Esophagus muscularis mucosa (tissue), 3 donors: ENCODE results near the gene DSCAM.

Experiments
- CTCF ChIP-seq, 3 experiments: fragments of 200-600 bp in 2 of 3; fragments of 450-650 bp in 1 of 3; sonication (generic) in 2 of 3; IDR thresholded peaks; one replicate each; pipeline ENCODE4 v1.5.1; 2017 to 2019; ENCODE audit warnings: antibody characterized with exemption in 3 of 3, mild to moderate bottlenecking in 2 of 3, moderate library complexity in 1 of 3
- POLR2A ChIP-seq: fragments of 450-650 bp; IDR thresholded peaks from one replicate; pipeline ENCODE4 v1.6.1; 2017; ENCODE audit warnings: antibody characterized with exemption, moderate library complexity, mild to moderate bottlenecking, low read depth

GRCh38 chr21:40731206-40731605, 115.8 kb downstream of the DSCAM start:
- TF ChIP-seq POLR2A, result no peak
- no peak for TF ChIP-seq CTCF (IDR thresholded peaks at IDR 0.05)
